Spleen (tissue), 7 donors: ENCODE results near the gene GJC2.

Source experiments
- POLR2A ChIP-seq, 3 donors: fragments of 450-650 bp; IDR thresholded peaks; one replicate each; pipeline ENCODE4 v1.5.1; 2017; ENCODE audit warnings: antibody characterized with exemption in 3 of 3, mild to moderate bottlenecking in 1 of 3
- TF ChIP-seq, protein P1 (sequence below), 11 experiments: fragments of 200-600 bp in 7 of 11; fragments of 450-650 bp in 4 of 11; sonication (generic) in 4 of 11; IDR thresholded peaks in 8 of 11; conservative IDR thresholded peaks in 3 of 11; 1 replicate in 7 of 11; 2 replicates in 4 of 11; pipeline versions ENCODE4 v1.4.0 to v1.8.0; 2016 to 2021; ENCODE audit warnings: antibody characterized with exemption in 11 of 11, inconsistent platforms in 4 of 11, mild to moderate bottlenecking in 1 of 11
- donor health status: DM: no; HTN: no; CAD: no; lungs with moderate emphysema.
- donor health status: DM: no; HTN: no; CAD: no.
- donor health status: DM: no; HTN: no; CAD: no.

DNA sequence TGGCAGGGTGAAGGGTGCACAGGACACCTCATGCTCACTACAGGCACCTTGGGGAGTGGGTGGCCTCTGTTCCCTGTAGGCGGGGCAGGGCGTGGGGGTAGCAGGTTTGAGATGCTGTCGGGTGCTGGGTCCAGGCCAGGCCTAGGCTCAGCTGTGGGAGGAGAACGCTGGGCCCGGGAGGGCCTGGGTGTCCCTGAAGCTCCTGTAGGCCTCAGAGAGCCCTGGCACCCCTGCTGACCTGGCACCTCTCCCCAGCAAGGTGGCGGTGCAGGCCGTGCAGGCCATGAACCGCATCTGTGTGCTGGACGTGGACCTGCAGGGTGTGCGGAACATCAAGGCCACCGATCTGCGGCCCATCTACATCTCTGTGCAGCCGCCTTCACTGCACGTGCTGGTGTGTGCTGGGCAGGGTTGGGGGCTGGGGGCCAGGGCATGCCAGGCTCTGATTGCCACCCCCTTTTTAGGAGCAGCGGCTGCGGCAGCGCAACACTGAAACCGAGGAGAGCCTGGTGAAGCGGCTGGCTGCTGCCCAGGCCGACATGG is 2.5 kb upstream of the GJC2 start:
- TF ChIP-seq, protein P1, sequence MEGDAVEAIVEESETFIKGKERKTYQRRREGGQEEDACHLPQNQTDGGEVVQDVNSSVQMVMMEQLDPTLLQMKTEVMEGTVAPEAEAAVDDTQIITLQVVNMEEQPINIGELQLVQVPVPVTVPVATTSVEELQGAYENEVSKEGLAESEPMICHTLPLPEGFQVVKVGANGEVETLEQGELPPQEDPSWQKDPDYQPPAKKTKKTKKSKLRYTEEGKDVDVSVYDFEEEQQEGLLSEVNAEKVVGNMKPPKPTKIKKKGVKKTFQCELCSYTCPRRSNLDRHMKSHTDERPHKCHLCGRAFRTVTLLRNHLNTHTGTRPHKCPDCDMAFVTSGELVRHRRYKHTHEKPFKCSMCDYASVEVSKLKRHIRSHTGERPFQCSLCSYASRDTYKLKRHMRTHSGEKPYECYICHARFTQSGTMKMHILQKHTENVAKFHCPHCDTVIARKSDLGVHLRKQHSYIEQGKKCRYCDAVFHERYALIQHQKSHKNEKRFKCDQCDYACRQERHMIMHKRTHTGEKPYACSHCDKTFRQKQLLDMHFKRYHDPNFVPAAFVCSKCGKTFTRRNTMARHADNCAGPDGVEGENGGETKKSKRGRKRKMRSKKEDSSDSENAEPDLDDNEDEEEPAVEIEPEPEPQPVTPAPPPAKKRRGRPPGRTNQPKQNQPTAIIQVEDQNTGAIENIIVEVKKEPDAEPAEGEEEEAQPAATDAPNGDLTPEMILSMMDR (IDR thresholded peaks at IDR 0.05 in 8 of 11, conservative IDR thresholded peaks at IDR 0.05 in 3 of 11), result no peak
- no peak for TF ChIP-seq POLR2A (IDR thresholded peaks at IDR 0.05)
